Erythroblast (primary cell): Measurements from ENCODE around the gene CCDC188.

Experiments
- GATA1 ChIP-seq: IDR thresholded peaks from 2 replicates; pipeline ENCODE4 v1.6.1; 2011; ENCODE audit warnings: low read depth, mild to moderate bottlenecking, control low read depth, low read length, moderate library complexity
- POLR2A ChIP-seq: IDR thresholded peaks from 2 replicates; pipeline ENCODE4 v1.6.1; 2011; ENCODE audit warnings: mild to moderate bottlenecking, low read length

GRCh38 chr22:20187777-20188566 lies 37.1 kb upstream of the CCDC188 start:
- no peak for TF ChIP-seq POLR2A
- TF ChIP-seq GATA1 = no peak
